HL-60 (cell line): ENCODE results near the gene FN1.

Source experiments
- POLR2AphosphoS5 ChIP-seq: IDR thresholded peaks from 2 replicates; pipeline ENCODE4 v1.6.1; 2012; ENCODE audit warnings: low read depth
- TF ChIP-seq, protein P1 (sequence below): IDR thresholded peaks from one replicate; pipeline ENCODE4 v1.5.1; 2011; ENCODE audit warnings: low read length, control low read depth, inconsistent platforms; ENCODE audit not compliant: insufficient read depth
- TF ChIP-seq, protein P2 (sequence below): IDR thresholded peaks from 2 replicates; pipeline ENCODE4 v1.6.1; 2012; ENCODE audit warnings: low read depth; ENCODE audit not compliant: insufficient replicate concordance

DNA sequence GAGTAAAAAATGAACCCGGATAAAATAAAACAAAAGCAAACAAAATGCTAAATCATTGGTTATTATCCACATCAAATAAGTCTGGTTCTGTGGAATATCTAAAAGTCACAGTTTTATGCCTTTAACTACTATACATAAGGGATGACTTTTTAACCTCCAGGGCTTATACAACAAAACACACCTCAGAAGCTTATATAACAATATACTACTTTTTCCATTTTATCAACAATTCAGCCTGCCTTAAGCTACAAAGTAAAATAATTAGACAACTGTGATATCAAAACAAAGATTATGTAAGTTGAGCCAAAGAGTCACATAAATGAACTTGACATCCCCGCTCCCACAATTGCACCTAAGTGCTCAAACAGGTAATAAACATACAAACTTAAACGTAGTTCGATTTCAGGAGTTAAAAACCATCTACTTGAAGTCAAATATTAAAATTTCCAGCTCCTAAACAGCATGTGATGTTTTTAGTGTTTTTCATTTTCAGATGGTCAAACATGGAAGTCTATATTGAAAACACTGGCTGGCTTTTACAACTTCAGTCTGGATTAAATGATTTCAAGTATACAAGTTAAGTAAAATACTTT lies 69.3 kb downstream of the FN1 start:
- no peak for TF ChIP-seq POLR2AphosphoS5
- TF ChIP-seq, protein P1, sequence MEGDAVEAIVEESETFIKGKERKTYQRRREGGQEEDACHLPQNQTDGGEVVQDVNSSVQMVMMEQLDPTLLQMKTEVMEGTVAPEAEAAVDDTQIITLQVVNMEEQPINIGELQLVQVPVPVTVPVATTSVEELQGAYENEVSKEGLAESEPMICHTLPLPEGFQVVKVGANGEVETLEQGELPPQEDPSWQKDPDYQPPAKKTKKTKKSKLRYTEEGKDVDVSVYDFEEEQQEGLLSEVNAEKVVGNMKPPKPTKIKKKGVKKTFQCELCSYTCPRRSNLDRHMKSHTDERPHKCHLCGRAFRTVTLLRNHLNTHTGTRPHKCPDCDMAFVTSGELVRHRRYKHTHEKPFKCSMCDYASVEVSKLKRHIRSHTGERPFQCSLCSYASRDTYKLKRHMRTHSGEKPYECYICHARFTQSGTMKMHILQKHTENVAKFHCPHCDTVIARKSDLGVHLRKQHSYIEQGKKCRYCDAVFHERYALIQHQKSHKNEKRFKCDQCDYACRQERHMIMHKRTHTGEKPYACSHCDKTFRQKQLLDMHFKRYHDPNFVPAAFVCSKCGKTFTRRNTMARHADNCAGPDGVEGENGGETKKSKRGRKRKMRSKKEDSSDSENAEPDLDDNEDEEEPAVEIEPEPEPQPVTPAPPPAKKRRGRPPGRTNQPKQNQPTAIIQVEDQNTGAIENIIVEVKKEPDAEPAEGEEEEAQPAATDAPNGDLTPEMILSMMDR: no peak
- TF ChIP-seq, protein P2, sequence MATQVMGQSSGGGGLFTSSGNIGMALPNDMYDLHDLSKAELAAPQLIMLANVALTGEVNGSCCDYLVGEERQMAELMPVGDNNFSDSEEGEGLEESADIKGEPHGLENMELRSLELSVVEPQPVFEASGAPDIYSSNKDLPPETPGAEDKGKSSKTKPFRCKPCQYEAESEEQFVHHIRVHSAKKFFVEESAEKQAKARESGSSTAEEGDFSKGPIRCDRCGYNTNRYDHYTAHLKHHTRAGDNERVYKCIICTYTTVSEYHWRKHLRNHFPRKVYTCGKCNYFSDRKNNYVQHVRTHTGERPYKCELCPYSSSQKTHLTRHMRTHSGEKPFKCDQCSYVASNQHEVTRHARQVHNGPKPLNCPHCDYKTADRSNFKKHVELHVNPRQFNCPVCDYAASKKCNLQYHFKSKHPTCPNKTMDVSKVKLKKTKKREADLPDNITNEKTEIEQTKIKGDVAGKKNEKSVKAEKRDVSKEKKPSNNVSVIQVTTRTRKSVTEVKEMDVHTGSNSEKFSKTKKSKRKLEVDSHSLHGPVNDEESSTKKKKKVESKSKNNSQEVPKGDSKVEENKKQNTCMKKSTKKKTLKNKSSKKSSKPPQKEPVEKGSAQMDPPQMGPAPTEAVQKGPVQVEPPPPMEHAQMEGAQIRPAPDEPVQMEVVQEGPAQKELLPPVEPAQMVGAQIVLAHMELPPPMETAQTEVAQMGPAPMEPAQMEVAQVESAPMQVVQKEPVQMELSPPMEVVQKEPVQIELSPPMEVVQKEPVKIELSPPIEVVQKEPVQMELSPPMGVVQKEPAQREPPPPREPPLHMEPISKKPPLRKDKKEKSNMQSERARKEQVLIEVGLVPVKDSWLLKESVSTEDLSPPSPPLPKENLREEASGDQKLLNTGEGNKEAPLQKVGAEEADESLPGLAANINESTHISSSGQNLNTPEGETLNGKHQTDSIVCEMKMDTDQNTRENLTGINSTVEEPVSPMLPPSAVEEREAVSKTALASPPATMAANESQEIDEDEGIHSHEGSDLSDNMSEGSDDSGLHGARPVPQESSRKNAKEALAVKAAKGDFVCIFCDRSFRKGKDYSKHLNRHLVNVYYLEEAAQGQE: no peak
